ENCODE data around the gene SPEG.

GRCh38 chr2:219510512-219511135 is 76.0 kb downstream of the SPEG start:
- no peak for TF ChIP-seq ZNF274 (IDR thresholded peaks at IDR 0.05; ENCODE audit: low read depth, low read length)
- TF ChIP-seq SUZ12 (IDR thresholded peaks at IDR 0.05; ENCODE audit: extremely low read depth, insufficient read depth, insufficient read length) = no peak
- no peak for TF ChIP-seq YY1 (IDR thresholded peaks at IDR 0.05; ENCODE audit: insufficient read depth, insufficient read length)
